HepG2 (cell line): ENCODE results near the gene WASF1. TPM values are rescaled to one million over a fixed set of nuclear protein-coding genes. Genes with fewer than 3 reads are reported as not detected.
A peak's percentile ranks its signal among the peaks of the same experiment; 100 is the strongest.

Experiments
- ATAC-seq: fragments of 200-7000 bp; cut with Tn5 transposase; 3 replicates; pipeline ENCODE4 v1.9.1; 2020; ENCODE audit warnings: mild to moderate bottlenecking, moderate library complexity
- BruUV-seq: library from RNA; stranded (reverse); fragments of 400-500 nt; replicated peaks from 2 replicates; lab custom pipeline; 2021; lab: Mats Ljungman, UMichigan
- CTCF ChIA-PET: fragments of 300-600 bp; formaldehyde crosslinking; extraction: SDS; loops from one replicate; lab custom pipeline; 2021; ENCODE audit warnings: low total read pairs, inconsistent platforms, low intra/inter-chr PET ratio; lab: Yijun Ruan, JAX
- POLR2A ChIA-PET: fragments of 350-600 bp; sonication (Branson Sonifier 250); formaldehyde crosslinking; loops from one replicate; lab custom pipeline; 2020; ENCODE audit warnings: antibody characterized with exemption, inconsistent platforms; lab: Yijun Ruan, JAX
- DNase-seq: peaks from one replicate; pipeline ENCODE4 v3.0.0-alpha.2; 2015; ENCODE audit warnings: low spot score
- FAIRE-seq: peaks from 3 replicates; lab custom pipeline; 2011; peaks lifted over from hg19 to GRCh38; lab: Jason Lieb, UNC
- H2AFZ ChIP-seq: one replicate; pipeline ENCODE4 v1.6.1; 2011; ENCODE audit warnings: low read length, inconsistent platforms
- H3K27ac ChIP-seq: fragments of 300-600 bp; 3 replicates; pipeline ENCODE4 v1.8.0; 2011; ENCODE audit warnings: mixed run types, mild to moderate bottlenecking, mixed read lengths, low read length, inconsistent platforms; ENCODE audit not compliant: insufficient read depth; ENCODE audit errors: extremely low read length
- H3K27me3 ChIP-seq, 2 experiments: fragments of 200-600 bp in 1 of 2; 2 replicates in 1 of 2; 3 replicates in 1 of 2; pipeline versions ENCODE4 v1.6.0 to v1.8.0; 2011; ENCODE audit warnings: low read length in 2 of 2, mild to moderate bottlenecking in 2 of 2, moderate library complexity in 2 of 2, inconsistent platforms in 1 of 2; ENCODE audit not compliant: insufficient read depth in 2 of 2, control insufficient read depth in 1 of 2
- H3K36me3 ChIP-seq, 2 experiments: fragments of 200-600 bp in 1 of 2; replicated peaks in 1 of 2; 2 replicates in 1 of 2; 3 replicates in 1 of 2; pipeline versions ENCODE4 v1.5.1 to v1.8.0; 2011; ENCODE audit warnings: low read length in 2 of 2, inconsistent platforms in 1 of 2; ENCODE audit not compliant: insufficient read depth in 2 of 2, control insufficient read depth in 1 of 2
- H3K4me1 ChIP-seq: 2 replicates; pipeline ENCODE4 v1.5.1; 2012; ENCODE audit warnings: low read length, inconsistent platforms; ENCODE audit not compliant: insufficient read depth
- H3K4me2 ChIP-seq: 2 replicates; pipeline ENCODE4 v1.6.0; 2011; ENCODE audit warnings: low read depth, low read length, inconsistent platforms
- H3K4me3 ChIP-seq, 3 experiments: fragments of 200-600 bp in 1 of 3; sonication (generic), shearing (Covaris generic) in 1 of 3; replicated peaks in 1 of 3; 2 replicates each; pipeline ENCODE4 v1.5.1; 2011 to 2016; ENCODE audit warnings: low read length in 3 of 3, inconsistent platforms in 2 of 3, low read depth in 2 of 3, mild to moderate bottlenecking in 2 of 3, control low read depth in 1 of 3, mixed read lengths in 1 of 3; ENCODE audit not compliant: insufficient read depth in 1 of 3
- H3K79me2 ChIP-seq: one replicate; pipeline ENCODE4 v1.6.1; 2011; ENCODE audit warnings: low read length, inconsistent platforms; ENCODE audit not compliant: insufficient read depth
- H3K9ac ChIP-seq: 2 replicates; pipeline ENCODE4 v1.6.0; 2011; ENCODE audit warnings: mild to moderate bottlenecking, low read depth, low read length, inconsistent platforms; ENCODE audit not compliant: insufficient read depth
- H3K9me3 ChIP-seq: 2 replicates; pipeline ENCODE4 v1.5.1; 2012; ENCODE audit warnings: mild to moderate bottlenecking, low read length
- H4K20me1 ChIP-seq: 2 replicates; pipeline ENCODE4 v1.6.0; 2011; ENCODE audit warnings: inconsistent platforms, mild to moderate bottlenecking, low read length, moderate library complexity; ENCODE audit not compliant: insufficient read depth
- ATRX ChIP-seq: sonication (generic); formaldehyde crosslinking; IDR thresholded peaks from 2 replicates; pipeline ENCODE4 v1.4.0; 2020; ENCODE audit warnings: missing genetic modification reagents, borderline replicate concordance
- DPF2 ChIP-seq: sonication (generic); formaldehyde crosslinking; IDR thresholded peaks from 2 replicates; pipeline ENCODE4 v1.4.0; 2020; ENCODE audit warnings: mild to moderate bottlenecking, low read depth, missing genetic modification reagents, borderline replicate concordance
- FOSL2 ChIP-seq: sonication (generic); formaldehyde crosslinking; IDR thresholded peaks from 2 replicates; pipeline ENCODE4 v1.4.0; 2020; ENCODE audit warnings: missing genetic modification reagents
- HCFC1 ChIP-seq: fragments of 150-350 bp; IDR thresholded peaks from 2 replicates; pipeline ENCODE4 v1.6.1; 2014; ENCODE audit warnings: low read depth, low read length
- HDAC6 ChIP-seq: fragments of 200-600 bp; sonication (generic); IDR thresholded peaks from 2 replicates; pipeline ENCODE4 v1.7.0; 2017; ENCODE audit warnings: mild to moderate bottlenecking, antibody characterized with exemption, low read length, low read depth
- HNF4A ChIP-seq: sonication (generic); formaldehyde crosslinking; IDR thresholded peaks from 2 replicates; pipeline ENCODE4 v1.4.0; 2020; ENCODE audit warnings: missing genetic modification reagents
- HOXA3 ChIP-seq: sonication (generic); formaldehyde crosslinking; IDR thresholded peaks from 2 replicates; pipeline ENCODE4 v1.5.0; 2020; ENCODE audit warnings: missing genetic modification reagents
- IKZF1 ChIP-seq: fragments of 450-650 bp; IDR thresholded peaks from 2 replicates; pipeline ENCODE4 v1.7.1; 2016
- KLF6 ChIP-seq: IDR thresholded peaks from 2 replicates; pipeline ENCODE4 v1.8.0; 2016; ENCODE audit warnings: missing biosample characterization, missing genetic modification reagents
- MXD4 ChIP-seq: IDR thresholded peaks from 2 replicates; pipeline ENCODE4 v1.6.1; 2016; ENCODE audit warnings: mild to moderate bottlenecking, missing biosample characterization, missing genetic modification reagents
- POLR2G ChIP-seq: fragments of 200-400 bp; formaldehyde crosslinking; IDR thresholded peaks from 2 replicates; pipeline ENCODE4 v1.6.1; 2018; ENCODE audit warnings: mild to moderate bottlenecking, low read depth, low read length, moderate library complexity
- SALL2 ChIP-seq: sonication (generic); formaldehyde crosslinking; IDR thresholded peaks from 2 replicates; pipeline ENCODE4 v1.8.1; 2023; ENCODE audit warnings: mild to moderate bottlenecking, missing genetic modification reagents, inconsistent platforms
- SMAD1 ChIP-seq: sonication (generic); formaldehyde crosslinking; IDR thresholded peaks from 2 replicates; pipeline ENCODE4 v1.4.0; 2020; ENCODE audit warnings: missing genetic modification reagents, low read depth, mild to moderate bottlenecking, borderline replicate concordance
- SP1 ChIP-seq, 2 experiments: fragments of 450-650 bp in 1 of 2; sonication (generic) in 1 of 2; formaldehyde crosslinking in 1 of 2; IDR thresholded peaks; 2 replicates each; pipeline versions ENCODE4 v1.4.0 to v1.6.1; 2016 to 2020; ENCODE audit warnings: missing genetic modification reagents in 1 of 2
- SRF ChIP-seq: IDR thresholded peaks from 2 replicates; pipeline ENCODE4 v1.6.1; 2011; ENCODE audit warnings: mild to moderate bottlenecking, low read depth, low read length, moderate library complexity
- ZMYM2 ChIP-seq: sonication (generic); formaldehyde crosslinking; IDR thresholded peaks from 2 replicates; pipeline ENCODE4 v1.8.0; 2022; ENCODE audit warnings: mild to moderate bottlenecking, missing genetic modification reagents
- ZNF234 ChIP-seq: sonication (generic); formaldehyde crosslinking; conservative IDR thresholded peaks from 2 replicates; pipeline ENCODE4 v1.5.1; 2020; ENCODE audit warnings: mild to moderate bottlenecking, missing genetic modification reagents
- ZNF264 ChIP-seq: sonication (generic); formaldehyde crosslinking; IDR thresholded peaks from 2 replicates; pipeline ENCODE4 v1.4.0; 2020; ENCODE audit warnings: missing genetic modification reagents
- ZNF292 ChIP-seq: sonication (generic); formaldehyde crosslinking; IDR thresholded peaks from 2 replicates; pipeline ENCODE4 v1.8.1; 2022; ENCODE audit warnings: mild to moderate bottlenecking, low read depth, missing genetic modification reagents, borderline replicate concordance
- ZNF33A ChIP-seq: sonication (generic); formaldehyde crosslinking; IDR thresholded peaks from 2 replicates; pipeline ENCODE4 v1.5.1; 2020; ENCODE audit warnings: missing genetic modification reagents, mild to moderate bottlenecking, moderate library complexity, borderline replicate concordance
- ZSCAN30 ChIP-seq: sonication (generic); formaldehyde crosslinking; IDR thresholded peaks from 2 replicates; pipeline ENCODE4 v1.5.0; 2020; ENCODE audit warnings: mild to moderate bottlenecking, missing genetic modification reagents
- WGBS: methylation state at CpG from one replicate; pipeline ENCODE4 v1.1.6; 2017; ENCODE audit warnings: low lambda C conversion rate; 5-methylcytosine and 5-hydroxymethylcytosine counted together
- in situ Hi-C: cut with HindIII; loops from 2 replicates; pipeline ENCODE4 v1.10.0; 2017; ENCODE audit warnings: low pct_unique_long_range_greater_than_20kb; ENCODE audit not compliant: extremely low pct_ligation_motif_present
- intact Hi-C: fragments of 100-400 bp; cut with micrococcal nuclease; formaldehyde crosslinking; loops from one replicate; pipeline ENCODE4 v1.10.0; 2022; ENCODE audit not compliant: unreplicated experiment
- polyA plus RNA-seq, 8 experiments: library from polyadenylated mRNA; depleted of rRNA in 3 of 8; stranded (reverse) in 7 of 8; unstranded in 1 of 8; fragments of >200 nt; fragmentation: Illumina TruSeq in 4 of 8; extraction: Trizol in 4 of 8; gene quantifications; 2 replicates each; pipeline versions ENCODE4 v1.2.1 to v1.2.3, GENCODE V29; 2011 to 2016; ENCODE audit warnings: low read depth in 4 of 8, missing spikeins in 1 of 8, mixed read lengths in 1 of 8; ENCODE audit not compliant: insufficient read depth in 1 of 8
- total RNA-seq, 5 experiments: library from RNA; depleted of rRNA; stranded (reverse); fragments of >200 nt; fragmentation: Illumina TruSeq; extraction: Trizol; gene quantifications; 2 replicates each; pipeline ENCODE4 v1.2.3, GENCODE V29; 2016; ENCODE audit warnings: low read depth in 1 of 5
- TF ChIP-seq, protein P1 (sequence below): sonication (generic); formaldehyde crosslinking; IDR thresholded peaks from 2 replicates; pipeline ENCODE4 v1.4.0; 2020; ENCODE audit warnings: missing genetic modification reagents
- TF ChIP-seq, protein P2 (sequence below): sonication (generic); formaldehyde crosslinking; IDR thresholded peaks from 2 replicates; pipeline ENCODE4 v1.8.1; 2023; ENCODE audit warnings: mild to moderate bottlenecking, missing genetic modification reagents

Gene WASF1
- total and polyA plus RNA-seq, 2 of the 13 experiments (the other 11 are each of a cell fraction or from before 2014, with no cell fraction given) = 8.5 to 17.3 TPM

DNA sequence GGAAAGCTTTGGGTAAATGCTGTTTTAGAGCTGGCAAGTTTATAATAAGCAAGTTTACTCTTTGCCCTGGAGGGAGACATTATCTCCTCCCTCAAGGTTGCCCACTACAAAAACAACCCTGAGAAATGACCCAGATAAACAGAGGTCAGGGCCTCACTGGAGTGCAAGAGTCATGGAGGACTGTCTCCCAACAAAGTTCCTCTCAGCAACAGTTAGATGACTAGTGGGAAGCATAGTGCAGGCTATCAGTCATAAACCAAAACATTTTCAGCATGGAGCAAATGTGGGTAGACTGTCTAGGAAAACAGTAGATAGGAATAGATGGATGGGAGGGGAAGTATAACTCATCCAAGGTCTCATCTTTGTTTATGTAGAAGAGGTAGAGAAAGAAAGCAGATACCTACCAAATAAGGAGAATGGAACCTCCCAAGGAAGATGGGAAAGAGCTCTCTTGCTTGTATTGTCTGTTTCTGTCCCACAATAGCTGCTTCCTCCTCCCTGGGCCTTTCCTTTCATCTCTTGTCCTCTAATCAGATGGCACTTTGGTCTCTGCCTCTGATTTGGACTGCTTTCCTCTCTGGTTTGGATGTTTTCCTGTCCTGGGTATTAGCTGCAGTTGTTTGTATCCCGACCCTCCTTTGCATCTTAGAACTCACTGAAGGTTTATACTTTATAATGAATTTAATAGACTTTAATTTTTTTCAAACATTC, 95.4 kb downstream of the WASF1 start (continued):
- TF ChIP-seq SRF = 0 out of 2 replicates have a peak, but pooled peaks have one; percentile 18
- TF ChIP-seq ZSCAN30 (CRISPR knock-in tag) = no peak
- no peak for TF ChIP-seq SP1 (IDR thresholded peaks at IDR 0.05)
- no peak for TF ChIP-seq SP1 (CRISPR knock-in tag; IDR thresholded peaks at IDR 0.05)
- 0 out of 2 replicates have a peak, but pooled peaks have one; percentile 10 for TF ChIP-seq DPF2 (CRISPR knock-in tag)
- TF ChIP-seq HNF4A (CRISPR knock-in tag) = peak; percentile 85
- TF ChIP-seq POLR2G = no peak
- TF ChIP-seq ZNF292 (CRISPR knock-in tag) = 0 out of 2 replicates have a peak, but pooled peaks have one; percentile 41
- TF ChIP-seq ZNF234 = no peak
- TF ChIP-seq SALL2 (CRISPR knock-in tag) = no peak
- TF ChIP-seq, protein P1, sequence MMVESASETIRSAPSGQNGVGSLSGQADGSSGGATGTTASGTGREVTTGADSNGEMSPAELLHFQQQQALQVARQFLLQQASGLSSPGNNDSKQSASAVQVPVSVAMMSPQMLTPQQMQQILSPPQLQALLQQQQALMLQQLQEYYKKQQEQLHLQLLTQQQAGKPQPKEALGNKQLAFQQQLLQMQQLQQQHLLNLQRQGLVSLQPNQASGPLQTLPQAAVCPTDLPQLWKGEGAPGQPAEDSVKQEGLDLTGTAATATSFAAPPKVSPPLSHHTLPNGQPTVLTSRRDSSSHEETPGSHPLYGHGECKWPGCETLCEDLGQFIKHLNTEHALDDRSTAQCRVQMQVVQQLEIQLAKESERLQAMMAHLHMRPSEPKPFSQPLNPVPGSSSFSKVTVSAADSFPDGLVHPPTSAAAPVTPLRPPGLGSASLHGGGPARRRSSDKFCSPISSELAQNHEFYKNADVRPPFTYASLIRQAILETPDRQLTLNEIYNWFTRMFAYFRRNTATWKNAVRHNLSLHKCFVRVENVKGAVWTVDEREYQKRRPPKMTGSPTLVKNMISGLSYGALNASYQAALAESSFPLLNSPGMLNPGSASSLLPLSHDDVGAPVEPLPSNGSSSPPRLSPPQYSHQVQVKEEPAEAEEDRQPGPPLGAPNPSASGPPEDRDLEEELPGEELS (CRISPR knock-in tag) = peak; percentile 9; the same call in 1 of the 2 replicates
- no peak for TF ChIP-seq ZMYM2
- TF ChIP-seq ZNF264 (CRISPR knock-in tag) = no peak

DNA sequence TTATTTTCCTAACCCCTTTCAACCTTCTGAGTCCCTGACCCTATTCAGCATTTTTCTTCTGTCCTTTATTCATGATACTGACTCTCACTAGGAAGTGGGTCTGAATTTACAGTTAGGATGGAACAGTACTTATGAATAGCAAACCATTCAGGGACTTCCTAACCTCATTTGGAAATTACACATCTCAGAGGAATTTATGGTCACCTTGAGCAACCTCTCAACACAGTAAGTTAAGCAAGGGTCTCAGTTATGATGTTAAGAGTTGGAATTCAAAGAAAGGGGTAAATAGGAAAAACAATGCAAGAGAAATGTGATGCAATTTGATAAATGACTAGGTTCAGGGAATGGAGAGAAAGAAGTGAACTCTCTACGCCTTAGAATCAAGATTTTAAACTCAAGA, 104.1 kb downstream of the WASF1 start:
- POLR2A ChIA-PET = no interaction called here
- CTCF ChIA-PET = no interaction called here
- no peak overlapping the region for H3K27ac ChIP-seq
- no TSS peak for BruUV-seq
- H3K9ac ChIP-seq = no peak overlapping the region
- 8% methylated on average over 1 of the region's 1 CpG for WGBS
- no peaks in the 10 kb centered on the region for H3K79me2 ChIP-seq
- in situ Hi-C loops = no loop called here
- no peaks in the 10 kb centered on the region for H3K9me3 ChIP-seq
- H3K27me3 ChIP-seq = no peaks in the 10 kb centered on the region
- no peaks in the 10 kb centered on the region for H4K20me1 ChIP-seq
- FAIRE-seq (no peak), DNase-seq (no peak), ATAC-seq (no peak)
- H3K36me3 ChIP-seq = no peaks in the 10 kb centered on the region
- intact Hi-C loops = no loop called here
- no peak overlapping the region for H2AFZ ChIP-seq
- no peaks in the 10 kb centered on the region for H3K4me1 ChIP-seq
- no peak overlapping the region for H3K4me3 ChIP-seq
- no peak overlapping the region for H3K4me2 ChIP-seq
- TF ChIP-seq MXD4 (CRISPR knock-in tag) (no peak), HOXA3 (CRISPR knock-in tag) (no peak), ZNF33A (CRISPR knock-in tag) (no peak), HCFC1 (no peak), IKZF1 (no peak), KLF6 (CRISPR knock-in tag) (no peak), HDAC6 (no peak), FOSL2 (CRISPR knock-in tag) (no peak), SMAD1 (CRISPR knock-in tag) (no peak), ATRX (CRISPR knock-in tag) (no peak)
- TF ChIP-seq, protein P2, sequence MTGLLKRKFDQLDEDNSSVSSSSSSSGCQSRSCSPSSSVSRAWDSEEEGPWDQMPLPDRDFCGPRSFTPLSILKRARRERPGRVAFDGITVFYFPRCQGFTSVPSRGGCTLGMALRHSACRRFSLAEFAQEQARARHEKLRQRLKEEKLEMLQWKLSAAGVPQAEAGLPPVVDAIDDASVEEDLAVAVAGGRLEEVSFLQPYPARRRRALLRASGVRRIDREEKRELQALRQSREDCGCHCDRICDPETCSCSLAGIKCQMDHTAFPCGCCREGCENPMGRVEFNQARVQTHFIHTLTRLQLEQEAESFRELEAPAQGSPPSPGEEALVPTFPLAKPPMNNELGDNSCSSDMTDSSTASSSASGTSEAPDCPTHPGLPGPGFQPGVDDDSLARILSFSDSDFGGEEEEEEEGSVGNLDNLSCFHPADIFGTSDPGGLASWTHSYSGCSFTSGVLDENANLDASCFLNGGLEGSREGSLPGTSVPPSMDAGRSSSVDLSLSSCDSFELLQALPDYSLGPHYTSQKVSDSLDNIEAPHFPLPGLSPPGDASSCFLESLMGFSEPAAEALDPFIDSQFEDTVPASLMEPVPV (CRISPR knock-in tag) = no peak
